NCI-H446 (cell line): ENCODE data around the gene OPN4.

ENCODE experiments used
- DNase-seq, 2 experiments: peaks; one replicate each; lab custom pipeline; 2025; lab: John Stamatoyannopoulos, UW

The OPN4 gene

DNA sequence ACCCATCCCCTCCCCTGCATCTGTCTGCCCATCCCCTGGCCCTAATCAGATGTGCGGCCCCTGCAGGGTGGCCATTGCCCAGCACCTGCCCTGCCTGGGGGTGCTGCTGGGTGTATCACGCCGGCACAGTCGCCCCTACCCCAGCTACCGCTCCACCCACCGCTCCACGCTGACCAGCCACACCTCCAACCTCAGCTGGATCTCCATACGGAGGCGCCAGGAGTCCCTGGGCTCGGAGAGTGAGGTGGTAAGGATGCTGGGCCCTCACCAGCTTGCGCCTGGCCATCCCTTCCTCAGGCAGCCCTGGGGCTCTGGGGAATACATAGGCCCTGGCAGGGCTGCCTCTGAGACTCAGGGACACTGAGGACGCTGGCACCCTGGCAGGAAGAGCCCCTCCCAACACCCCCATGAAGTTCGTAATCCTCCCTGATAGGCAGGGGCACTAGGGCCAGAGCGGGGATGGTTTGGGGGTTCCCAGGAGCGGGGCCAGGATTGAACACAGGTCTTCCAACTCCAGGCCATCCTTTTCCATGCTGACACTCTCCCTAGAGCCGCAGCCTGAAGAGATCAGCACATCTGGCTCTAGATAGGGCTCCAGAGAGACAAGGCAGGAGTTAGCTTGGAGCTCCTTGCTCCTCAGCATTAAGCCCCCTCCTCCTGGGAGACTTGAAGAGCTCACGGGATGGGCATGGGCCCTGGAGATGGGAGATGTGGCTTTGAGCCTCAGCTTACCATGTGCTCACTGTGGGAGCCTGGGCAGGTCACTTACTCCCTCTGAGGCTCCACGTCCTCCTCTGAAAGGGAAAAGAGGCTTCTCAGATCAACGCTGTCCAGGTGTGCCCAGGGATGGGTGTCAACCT lies 8.1 kb downstream of the OPN4 start:
- DNase-seq, result no peak

DNA sequence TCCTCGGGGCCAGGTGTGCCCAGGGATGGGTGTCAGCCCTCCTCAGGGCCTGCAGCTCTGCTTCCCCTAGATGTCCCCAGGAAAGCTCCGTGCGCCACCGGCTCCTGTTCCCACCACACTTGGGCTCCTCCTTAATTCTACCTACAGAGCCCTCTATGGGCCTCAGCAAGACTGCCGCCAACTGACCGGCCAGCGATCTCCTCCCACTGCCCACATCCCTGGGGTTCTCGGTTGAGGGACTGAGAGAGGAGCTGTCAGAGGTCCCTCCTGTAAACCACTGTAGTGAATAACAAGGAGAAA lies 8.6 kb downstream of the OPN4 start:
- no peak for DNase-seq

DNA sequence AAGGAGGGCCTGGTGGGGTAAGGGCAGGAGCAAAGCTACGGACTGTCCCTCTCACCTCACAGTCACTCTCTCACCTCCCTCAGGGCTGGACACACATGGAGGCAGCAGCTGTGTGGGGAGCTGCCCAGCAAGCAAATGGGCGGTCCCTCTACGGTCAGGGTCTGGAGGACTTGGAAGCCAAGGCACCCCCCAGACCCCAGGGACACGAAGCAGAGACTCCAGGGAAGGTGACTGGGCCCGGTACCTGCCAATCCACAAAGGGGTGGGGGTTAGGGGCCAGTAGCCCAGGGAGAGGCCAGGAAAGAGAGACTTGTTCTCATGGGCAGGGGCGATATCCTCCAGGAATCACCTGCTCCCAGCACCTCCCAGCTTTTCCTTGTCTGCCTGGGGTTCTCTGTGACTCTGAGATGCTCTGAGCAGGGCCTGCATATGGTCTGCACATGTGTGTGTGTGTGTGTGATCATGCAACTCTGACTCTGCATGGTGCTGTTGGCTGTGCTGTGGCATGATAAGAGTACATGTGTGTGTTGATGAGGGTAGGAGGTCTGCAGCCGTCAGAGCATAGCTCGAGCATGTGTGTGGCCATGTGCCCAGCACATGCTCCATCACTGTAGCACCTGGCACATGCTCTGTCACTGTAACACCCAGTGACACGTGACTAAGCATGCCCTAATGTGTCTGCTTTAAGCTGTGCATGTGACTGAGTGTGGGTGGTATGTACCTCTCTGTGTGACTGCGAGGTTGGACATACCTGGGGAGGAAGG lies 9.4 kb downstream of the OPN4 start:
- DNase-seq, result no peak

DNA sequence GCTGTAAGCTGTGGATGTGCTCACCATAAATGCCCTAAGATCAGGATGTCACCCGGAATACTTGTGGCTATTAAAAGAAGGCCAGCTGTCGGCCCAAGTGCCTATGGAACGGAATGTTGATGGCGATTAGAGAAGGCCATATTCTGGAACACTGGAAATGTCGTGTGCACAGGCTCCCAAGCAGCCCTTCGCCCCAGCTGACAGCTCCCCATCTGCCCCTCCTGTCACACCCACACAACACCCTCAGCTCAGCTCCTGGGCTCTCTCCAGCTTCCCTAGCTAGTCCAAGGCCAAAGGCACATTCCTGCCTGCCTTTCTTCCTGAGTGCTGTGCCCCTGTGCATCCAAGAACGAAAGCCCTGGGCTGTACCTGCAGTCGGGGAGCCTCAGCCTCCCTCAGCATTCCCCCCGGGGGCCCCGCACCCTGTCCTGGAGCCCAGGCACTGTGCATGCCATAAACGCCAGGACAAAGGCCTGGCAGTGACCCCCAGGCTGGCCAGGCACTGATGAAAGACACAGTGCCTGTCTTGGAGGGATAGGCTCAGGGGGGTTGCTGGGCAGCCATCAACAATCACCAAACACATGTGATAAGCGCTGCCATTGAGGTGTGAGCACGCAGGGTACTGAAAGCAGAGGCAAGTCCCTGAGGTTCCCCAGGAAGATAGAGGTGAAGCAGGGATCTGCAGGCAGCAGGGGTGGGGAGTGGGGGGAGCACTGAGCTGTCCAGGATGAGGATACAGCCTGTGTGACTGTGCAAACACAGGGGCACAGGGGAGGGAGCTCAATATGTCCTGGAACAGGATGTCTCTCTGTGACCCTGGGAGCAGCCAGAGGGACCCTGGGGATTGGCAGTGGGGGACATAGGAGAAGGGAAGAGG lies 10.2 kb downstream of the OPN4 start:
- no peak for DNase-seq

DNA sequence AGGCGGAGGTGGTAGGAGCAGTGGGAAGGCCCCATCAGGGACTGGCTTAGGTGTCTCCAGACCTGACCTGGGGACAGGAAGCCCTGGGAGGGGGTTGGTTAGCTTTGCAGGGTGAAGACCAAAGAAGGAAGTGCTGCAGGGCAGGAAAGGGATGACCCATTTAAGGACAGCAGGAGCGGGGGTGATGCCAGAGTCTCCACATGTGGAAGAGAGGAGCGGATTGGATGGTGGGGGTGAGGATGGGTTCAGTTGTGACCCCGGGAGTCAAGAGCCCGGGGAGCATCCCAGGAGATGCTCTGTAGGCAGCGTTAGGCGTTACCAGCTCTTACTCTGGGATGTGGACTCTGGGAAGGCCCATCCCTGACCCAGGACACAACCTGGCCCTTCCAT lies 10.9 kb downstream of the OPN4 start:
- no peak for DNase-seq

DNA sequence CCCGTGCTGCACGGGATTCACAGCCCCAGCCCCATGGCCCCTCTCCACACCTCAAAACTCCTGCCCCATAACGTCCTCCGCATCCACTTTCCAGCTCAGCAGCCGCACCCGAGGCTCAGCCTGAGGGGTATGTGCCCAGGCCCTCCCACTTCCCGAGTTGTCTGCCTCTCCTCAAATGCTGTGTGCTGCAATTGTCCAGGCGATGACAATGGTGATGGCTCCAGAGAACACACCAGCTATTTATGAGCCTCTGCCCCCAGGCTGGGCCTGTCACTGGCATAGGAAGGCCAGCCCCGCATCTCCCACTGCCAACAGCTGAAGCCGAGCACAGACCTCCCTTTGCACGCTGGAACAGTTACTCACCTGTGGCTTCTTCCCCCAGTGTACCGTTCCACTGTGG lies 11.5 kb downstream of the OPN4 start:
- no peak for DNase-seq

DNA sequence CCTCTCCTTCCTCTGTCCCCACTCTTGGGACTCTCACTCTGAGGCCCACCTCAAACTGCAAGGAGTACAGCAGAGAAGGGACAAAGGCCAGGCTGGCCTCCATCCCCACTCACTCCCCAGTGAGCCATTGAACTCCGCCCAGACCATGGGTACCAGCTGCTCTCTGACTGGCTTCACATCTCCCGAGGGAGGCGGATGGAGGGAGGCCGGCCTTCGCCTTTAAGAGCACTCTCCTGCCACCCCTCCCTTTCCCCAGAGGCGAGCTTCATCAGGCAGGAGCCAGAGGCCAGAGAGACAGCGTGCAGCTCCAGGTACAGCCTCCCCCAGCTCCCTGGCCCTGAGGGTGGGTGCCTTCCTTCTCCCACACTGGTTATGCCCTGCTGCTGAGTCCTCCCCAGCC lies 12.2 kb downstream of the OPN4 start:
- DNase-seq, result no peak

DNA sequence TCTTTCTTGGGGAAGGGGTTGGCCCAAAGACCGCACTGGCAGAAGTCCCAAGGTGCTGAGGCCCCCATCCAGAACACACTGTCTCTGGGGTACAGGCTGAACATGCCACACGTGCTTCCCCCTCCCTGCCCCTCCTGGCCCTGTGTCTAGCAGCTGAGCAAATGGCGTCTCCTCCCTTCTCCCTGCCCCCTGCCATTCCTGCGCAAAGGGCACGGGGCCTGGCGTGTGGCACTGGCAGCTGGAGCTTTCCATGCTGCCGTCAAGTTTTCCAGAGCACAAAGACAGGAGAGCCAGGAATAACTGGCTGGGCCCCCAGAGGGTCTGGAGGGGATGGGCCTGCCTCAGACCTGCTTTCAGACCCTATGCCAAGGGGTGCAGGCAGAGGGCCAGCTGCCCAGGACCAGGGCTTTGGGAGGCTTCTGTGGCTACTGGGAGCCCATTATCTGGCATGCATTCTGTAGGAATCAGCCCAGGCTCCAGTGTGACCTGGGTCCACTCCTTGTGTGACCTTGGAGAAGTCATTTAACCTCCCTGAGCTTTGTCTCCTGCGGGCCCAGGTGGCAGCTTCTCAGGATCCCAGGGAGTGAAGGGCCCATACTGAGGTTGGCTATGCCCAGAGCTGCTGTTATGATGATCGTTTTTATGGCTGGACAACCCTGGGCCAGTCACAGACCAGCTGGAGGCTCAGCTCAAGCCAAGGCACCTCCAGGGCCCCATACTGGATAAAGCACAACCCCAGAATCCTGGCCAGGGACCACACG lies 13.3 kb downstream of the OPN4 start:
- peak in 1 of 2 experiments; percentile 39 for DNase-seq

DNA sequence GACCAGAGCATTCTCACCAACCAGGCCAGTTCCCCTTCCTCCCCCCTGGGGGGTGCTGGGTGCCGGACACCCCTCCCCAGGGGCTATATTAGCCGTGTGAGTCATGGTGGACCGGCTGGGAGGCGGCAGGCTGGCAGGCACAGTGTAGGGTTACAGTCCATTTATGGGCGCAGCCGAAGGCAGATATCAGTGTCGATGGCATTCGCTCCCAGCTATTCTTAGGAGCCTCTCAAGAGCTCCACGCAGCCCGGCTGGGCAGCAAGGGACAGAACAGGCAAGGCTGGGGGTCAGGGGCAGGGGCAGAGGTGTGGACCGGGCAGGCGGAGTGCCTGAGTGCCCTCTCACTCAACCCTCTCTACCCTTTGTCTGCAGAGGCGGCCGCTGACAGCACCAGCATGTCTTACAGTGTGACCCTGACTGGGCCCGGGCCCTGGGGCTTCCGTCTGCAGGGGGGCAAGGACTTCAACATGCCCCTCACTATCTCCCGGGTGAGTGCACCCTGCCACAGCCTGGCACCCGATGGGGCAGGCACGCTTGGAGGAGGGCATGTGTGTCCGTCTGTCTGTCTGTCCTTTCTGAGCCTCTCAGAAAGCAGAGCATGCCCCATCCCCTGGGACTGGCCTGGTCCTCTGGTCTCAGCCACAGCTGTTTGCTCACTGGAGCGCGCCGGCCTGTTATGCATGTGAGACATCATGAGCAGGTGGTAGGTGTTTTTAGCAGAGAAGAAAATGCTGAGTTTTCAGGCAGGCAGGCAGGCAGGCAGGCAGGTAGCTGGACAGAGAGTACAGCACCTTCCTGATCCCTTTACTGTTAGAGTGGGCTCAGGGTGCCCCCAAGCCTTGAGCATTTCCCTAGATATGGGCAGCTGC lies 14.2 kb downstream of the OPN4 start, which contains the start of gene LDB3:
TSS of gene LDB3 (plus strand) at position 215 of the 869 bp plus-strand sequence. CDS start at position 396, 181 bp downstream.
- DNase-seq, result no peak

DNA sequence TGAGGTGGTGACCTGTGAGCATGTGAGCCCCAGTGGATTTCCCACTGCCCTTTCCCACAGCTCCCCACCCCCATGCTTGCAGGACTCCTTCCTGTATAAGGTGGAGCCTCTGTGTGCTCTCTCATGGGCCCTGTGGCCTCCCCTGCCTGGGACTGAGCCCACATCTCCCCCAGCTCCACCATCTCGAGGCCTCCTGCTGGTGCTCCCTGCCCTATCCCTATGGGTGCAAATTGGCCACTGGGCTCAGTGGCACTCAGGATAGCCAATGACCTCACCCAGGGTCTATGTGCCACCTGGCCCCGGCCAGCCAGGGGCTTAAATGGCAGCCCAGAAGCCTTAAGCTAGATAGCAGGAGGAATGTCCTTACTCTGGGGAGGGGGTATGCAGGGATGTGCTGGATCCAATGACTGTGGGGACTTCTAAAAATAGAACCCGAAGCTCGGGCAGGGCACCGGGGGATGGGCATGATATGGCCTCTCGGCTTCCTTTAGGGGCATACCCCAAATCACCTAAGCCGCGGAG lies 16.0 kb downstream of the OPN4 start:
- DNase-seq, result no peak

DNA sequence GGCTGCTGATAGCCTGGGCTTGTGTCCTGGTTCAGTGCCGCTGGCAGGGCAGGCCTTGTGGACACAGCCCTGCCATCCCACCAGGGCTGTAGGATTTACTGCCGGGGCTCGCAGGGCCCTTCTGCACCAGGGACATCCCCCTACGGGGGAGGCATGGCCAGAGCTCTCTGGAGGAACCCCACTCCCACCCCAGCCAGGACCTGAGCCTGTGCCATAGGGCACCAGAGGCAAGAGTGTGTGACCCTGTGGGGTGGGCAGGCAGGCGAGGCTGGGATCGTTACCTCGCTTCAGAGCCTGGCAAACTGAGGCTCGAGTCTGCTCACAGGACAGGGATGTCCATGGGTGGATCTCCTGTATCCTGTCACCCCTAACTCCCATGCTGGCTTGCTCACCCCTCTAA lies 16.5 kb downstream of the OPN4 start:
- no peak for DNase-seq

DNA sequence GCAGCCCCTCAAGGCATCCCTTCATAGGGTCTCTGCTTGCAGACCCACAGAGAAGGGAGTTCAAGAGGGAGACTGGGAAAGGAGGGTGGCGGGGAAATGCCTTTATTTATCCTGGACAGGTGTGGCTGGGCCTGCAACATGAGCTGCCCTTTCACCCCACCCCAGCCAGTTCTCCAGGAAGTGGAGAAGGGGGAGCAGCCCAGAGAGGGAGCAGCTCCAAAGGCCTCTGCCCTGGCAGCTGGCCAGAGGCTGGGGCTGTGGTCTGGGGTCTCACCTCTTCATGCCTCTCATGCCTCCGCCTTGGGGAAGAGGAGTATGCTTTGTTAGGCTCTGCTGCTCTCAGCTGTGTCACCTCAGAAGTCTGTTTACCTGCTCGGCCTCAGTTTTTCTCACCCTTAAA lies 17.1 kb downstream of the OPN4 start:
- no peak for DNase-seq

DNA sequence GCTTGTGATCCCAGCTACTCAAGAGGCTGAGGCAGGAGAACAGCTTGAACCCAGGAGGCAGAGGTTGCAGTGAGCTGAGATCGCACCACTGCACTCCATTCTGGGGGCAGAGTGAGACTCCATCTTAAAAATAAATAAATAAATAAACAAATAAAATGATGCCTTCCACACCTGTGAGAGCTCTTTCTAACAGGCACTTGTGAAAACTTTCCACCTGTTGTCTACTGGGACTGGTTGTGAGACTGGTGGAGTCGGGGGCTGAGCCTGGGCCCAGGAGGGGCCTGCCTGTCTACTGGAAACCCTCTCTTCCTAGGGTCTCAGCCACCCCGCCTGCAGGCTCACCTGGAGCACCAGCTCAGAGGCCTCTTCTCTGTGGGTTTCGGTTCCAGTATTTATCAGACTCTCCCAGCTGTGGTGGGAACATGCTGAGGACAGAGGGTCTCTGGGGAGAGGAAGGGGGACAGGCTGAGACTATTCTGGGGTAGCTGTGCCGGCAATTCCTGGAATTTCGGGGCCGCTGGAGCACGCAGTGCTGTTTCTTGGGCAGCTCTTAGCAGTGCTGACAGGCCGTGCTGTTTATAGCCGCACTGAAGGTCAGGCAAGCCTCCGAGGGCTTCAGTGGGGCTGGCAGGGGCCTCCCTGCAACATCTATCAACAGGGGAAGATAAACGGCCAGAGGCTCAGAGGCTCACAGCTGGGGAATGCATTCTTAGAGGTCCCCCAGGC lies 17.8 kb downstream of the OPN4 start:
- no peak for DNase-seq

DNA sequence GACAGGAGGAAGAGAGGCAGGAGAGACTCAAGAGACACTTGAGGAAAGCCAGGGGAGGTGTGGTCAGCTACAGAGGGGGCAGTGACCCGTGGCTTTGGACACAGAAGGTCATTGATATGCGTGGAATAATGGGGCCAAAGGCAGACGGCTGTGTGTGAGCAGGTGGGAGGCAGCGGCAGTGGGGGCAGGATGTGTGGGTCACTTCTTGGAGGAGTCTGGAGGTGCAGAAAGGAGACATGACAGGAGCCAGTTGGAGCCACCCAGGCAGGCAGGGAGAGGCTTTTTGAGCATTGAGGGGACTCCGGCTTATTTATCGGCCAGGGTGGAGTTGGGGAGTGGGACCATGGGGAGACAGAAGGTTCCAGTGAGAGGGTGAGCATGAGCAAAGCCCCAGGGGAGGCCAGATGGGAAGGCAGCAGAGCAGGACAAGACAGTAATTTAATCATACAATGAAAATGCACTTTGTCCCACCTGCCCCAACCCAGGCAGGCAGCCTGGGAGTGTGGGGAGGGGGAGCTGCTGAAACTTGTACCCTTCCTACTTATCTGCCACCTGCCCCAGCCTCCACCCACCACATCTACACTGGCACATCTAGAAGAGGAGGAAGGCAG lies 19.0 kb downstream of the OPN4 start:
- no peak for DNase-seq

DNA sequence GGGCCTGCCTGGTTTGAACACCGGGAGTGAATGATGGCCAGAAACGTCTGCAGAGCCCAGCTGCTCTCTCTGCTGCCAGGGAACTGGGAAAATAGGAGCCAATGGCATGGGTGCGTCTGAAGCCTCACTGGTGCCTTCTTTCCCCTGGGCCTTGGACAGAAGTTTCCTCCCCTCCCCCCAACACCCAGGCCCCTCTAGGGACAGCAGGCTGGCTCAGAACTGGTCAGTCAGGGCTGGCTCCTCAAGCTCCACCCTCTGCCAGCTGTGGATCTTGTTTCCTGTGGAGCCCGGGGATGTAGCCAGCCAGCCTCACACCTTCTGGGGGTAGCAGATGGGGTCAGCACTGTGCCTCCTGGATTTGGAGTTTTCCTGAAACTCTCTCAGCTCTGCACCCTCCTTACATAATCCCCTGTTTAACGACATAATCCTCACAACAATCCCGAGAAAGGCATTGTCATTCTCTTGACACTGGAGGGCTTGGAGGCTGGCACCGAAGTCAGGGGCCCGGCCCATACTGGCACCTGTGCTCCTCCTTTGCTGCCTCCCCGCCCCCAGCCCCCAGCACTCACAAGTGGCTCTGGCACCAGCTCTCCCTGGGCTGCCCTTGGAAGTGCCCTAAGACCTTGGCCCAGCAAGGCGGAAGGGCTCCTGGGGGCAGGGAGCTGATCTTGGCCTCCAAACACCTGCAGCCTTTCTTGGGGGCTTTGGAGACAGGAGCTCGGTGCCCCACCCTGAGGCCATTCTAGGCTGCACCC lies 19.7 kb downstream of the OPN4 start:
- DNase-seq, result peak in 1 of 2 experiments; percentile 55

DNA sequence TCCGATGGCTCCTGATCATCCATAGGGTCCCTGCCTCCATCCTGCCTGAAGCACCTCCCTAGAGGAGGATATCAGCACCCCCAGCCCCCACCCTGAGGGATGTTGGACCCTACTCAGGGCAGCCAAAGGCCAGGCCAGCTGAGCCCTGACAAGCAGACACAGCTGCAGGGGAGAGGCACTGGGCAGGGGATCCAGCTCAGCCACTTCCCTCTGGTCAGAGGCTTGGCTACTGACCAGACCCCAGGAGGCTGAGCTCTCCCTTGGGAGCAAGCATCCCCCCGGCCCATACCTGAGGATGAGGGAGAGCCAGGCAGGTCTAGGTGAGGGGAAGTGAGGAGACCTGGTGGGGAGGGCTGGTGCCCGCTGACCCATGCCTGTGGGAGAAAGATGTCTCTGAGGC lies 20.6 kb downstream of the OPN4 start:
- DNase-seq, result no peak

DNA sequence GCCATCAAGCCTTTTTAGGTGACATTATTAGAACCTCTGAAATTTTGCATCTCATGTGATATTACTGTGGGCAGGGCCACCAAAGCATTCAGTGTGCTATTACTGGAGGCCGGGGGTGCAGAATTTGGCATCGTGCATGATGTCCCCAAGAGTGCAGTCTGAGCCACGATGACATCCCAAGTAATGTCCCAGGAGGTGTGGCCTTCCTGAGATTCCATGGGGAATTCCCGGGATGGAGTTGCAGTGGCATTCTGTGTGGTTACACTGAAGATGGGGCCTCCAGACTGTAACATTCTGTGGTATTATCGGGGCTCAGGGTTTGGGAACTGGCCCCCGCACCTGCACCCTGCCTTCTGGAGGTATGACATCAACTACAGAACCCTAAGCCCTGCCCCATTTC lies 23.0 kb downstream of the OPN4 start:
- no peak for DNase-seq

DNA sequence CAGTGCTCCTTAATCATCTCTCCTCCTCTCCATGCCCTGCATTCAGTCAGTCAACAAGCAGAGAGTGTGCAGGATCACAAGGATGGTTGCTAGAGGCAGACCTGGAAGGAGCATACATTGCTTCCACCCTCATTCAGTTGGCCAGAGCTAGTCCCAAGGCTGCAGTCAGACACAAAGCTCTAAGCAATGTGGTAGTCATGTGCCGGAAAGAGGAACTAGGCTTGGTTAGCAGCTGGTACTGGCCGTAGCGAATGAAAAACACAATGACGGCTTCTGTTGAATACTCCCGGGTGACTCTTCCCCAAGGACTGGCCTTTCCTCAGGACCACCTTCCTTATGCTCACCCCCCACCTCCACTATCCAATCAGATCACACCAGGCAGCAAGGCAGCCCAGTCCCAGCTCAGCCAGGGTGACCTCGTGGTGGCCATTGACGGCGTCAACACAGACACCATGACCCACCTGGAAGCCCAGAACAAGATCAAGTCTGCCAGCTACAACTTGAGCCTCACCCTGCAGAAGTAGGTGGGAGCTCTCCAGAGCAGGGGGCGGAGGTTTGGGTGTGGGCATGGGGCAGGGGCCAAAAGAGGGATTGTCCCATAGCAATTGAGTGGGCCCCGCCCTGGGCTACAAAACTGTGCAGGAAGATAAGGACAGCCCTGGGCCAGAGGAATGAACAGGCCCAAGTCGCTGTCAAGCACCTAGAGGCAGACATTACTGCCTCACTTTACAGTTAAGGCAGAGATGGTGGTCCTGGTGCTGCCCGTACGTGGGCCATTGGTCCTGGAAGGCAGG lies 24.8 kb downstream of the OPN4 start:
- DNase-seq, result no peak
